Thyroid gland (tissue), 4 donors: ENCODE measurements around the gene RGS8. TPM values are rescaled to one million over a fixed set of nuclear protein-coding genes. Genes with fewer than 3 reads are reported as not detected.

Source experiments
- DNase-seq, 2 donors: peaks; one replicate each; pipeline ENCODE4 v3.0.0-alpha.2; 2019
- H3K27ac ChIP-seq, 3 donors: fragments of 200-600 bp; sonication (generic); 1 replicate in 2 of 3; 2 replicates in 1 of 3; pipeline ENCODE4 v1.5.1; 2016 to 2019; ENCODE audit warnings: mild to moderate bottlenecking in 1 of 3, moderate library complexity in 1 of 3
- H3K27me3 ChIP-seq: fragments of 200-600 bp; sonication (generic); one replicate; pipeline ENCODE4 v1.5.1; 2019
- H3K36me3 ChIP-seq, 2 donors: fragments of 200-600 bp; sonication (generic); one replicate each; pipeline ENCODE4 v1.5.1; 2016 to 2019
- H3K4me1 ChIP-seq, 2 donors: fragments of 200-600 bp; sonication (generic); one replicate each; pipeline ENCODE4 v1.5.1; 2017 to 2019
- H3K4me3 ChIP-seq, 3 donors: fragments of 200-600 bp; sonication (generic); replicated peaks in 1 of 3; 1 replicate in 2 of 3; 2 replicates in 1 of 3; pipeline ENCODE4 v1.5.1; 2016; ENCODE audit warnings: mild to moderate bottlenecking in 1 of 3
- H3K9me3 ChIP-seq: fragments of 200-600 bp; sonication (generic); one replicate; pipeline ENCODE4 v1.5.1; 2017
- POLR2A ChIP-seq, 2 donors: fragments of 450-650 bp; IDR thresholded peaks; one replicate each; pipeline ENCODE4 v1.6.1; 2017; ENCODE audit warnings: antibody characterized with exemption in 2 of 2, mild to moderate bottlenecking in 2 of 2, moderate library complexity in 1 of 2
- WGBS, 2 donors: methylation state at CpG; one replicate each; pipeline ENCODE4 v1.1.5; 2017; 5-methylcytosine and 5-hydroxymethylcytosine counted together
- intact Hi-C: fragments of 100-400 bp; cut with DNase I; formaldehyde crosslinking; loops from one replicate; pipeline ENCODE4 v1.15.1; 2023
- total RNA-seq, 4 donors: library from RNA; depleted of rRNA; stranded (reverse); fragments of >200 nt; gene quantifications; one replicate each; pipeline ENCODE4 v1.2.3, GENCODE V29; 2016
- TF ChIP-seq, protein P1 (sequence below), 6 experiments: fragments of 200-600 bp in 3 of 6; fragments of 450-650 bp in 3 of 6; sonication (generic) in 3 of 6; IDR thresholded peaks; one replicate each; pipeline ENCODE4 v1.5.1; 2016 to 2019; ENCODE audit warnings: antibody characterized with exemption in 6 of 6, mild to moderate bottlenecking in 2 of 6, inconsistent platforms in 1 of 6, moderate library complexity in 1 of 6

Gene RGS8
- total RNA-seq, 4 donors from 2014 or later = 2.4 to 5.9 (median 5.0) TPM

DNA sequence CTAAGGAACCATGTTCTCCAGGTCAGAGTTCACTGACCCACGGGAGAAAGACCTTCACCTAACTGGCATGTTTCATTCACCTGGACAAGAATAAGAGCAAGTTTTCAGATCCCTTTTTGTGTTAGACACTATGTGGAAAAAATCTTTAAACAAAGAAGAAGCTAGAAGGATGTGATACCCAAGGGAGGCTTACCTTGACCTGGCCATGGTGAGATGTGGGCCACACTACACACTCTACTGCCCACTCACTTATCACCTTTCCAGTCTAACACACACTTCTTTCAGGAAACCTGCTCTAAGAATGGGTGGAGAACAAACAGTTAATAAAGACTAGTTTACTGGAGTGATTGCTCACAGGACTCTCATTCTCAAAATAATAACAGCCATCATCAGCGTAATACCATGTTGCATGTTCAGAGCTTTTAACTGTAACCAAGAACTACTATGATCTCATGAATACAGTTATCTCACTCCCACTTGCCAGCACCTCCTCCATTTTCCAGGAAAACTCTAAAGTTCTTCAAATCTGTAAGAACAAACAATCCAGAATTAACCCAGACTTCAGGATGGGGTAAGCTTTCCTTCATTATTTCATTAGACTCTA lies 1.4 kb downstream of the RGS8 start:
- Histone ChIP-seq H3K4me1 (peaks cover 30 to 35% of the 10 kb centered on the region in 2 donors), H3K4me3 (no peak overlapping the region), H3K27me3 (no peaks in the 10 kb centered on the region), H3K9me3 (no peaks in the 10 kb centered on the region), H3K36me3 (no peaks in the 10 kb centered on the region), H3K27ac (no peak overlapping the region)
- TF ChIP-seq, protein P1, sequence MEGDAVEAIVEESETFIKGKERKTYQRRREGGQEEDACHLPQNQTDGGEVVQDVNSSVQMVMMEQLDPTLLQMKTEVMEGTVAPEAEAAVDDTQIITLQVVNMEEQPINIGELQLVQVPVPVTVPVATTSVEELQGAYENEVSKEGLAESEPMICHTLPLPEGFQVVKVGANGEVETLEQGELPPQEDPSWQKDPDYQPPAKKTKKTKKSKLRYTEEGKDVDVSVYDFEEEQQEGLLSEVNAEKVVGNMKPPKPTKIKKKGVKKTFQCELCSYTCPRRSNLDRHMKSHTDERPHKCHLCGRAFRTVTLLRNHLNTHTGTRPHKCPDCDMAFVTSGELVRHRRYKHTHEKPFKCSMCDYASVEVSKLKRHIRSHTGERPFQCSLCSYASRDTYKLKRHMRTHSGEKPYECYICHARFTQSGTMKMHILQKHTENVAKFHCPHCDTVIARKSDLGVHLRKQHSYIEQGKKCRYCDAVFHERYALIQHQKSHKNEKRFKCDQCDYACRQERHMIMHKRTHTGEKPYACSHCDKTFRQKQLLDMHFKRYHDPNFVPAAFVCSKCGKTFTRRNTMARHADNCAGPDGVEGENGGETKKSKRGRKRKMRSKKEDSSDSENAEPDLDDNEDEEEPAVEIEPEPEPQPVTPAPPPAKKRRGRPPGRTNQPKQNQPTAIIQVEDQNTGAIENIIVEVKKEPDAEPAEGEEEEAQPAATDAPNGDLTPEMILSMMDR (IDR thresholded peaks at IDR 0.05) = no peak
- no peak for TF ChIP-seq POLR2A (IDR thresholded peaks at IDR 0.05)
- intact Hi-C loops = no loop called here
- DNase-seq = no peak
- 88 to 95% methylated on average over 2 of the region's 2 CpGs for WGBS, 2 donors

DNA sequence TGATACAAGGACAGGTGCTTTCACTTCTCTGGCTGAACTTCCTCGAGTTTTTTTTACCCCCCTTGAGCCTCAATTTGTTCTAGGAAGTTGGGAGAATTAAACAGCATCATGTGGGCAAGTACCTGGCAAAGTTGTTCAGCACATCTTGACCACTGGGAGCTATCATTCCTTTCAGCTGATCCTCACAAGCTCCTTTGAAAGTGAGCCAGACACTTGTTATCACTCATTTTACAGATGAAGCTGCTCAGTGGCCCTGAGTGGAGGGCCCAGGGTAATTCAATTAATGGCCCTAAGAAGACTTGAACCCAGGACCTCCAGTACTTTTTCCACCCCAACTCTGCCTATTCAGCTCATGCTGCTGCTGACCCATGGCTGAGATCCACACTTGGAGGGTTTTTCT lies 2.0 kb downstream of the RGS8 start:
- no peak for TF ChIP-seq POLR2A (IDR thresholded peaks at IDR 0.05)
- TF ChIP-seq, protein P1 (IDR thresholded peaks at IDR 0.05) = no peak
- H3K27me3 ChIP-seq = no peaks in the 10 kb centered on the region
- H3K27ac ChIP-seq = no peak overlapping the region
- WGBS, 2 donors = 50 to 57% methylated on average over 1 of the region's 1 CpG
- no peak for DNase-seq
- intact Hi-C loops = no loop called here
- H3K36me3 ChIP-seq = no peaks in the 10 kb centered on the region
- no peak overlapping the region for H3K4me3 ChIP-seq
- H3K4me1 ChIP-seq = peaks cover 24 to 29% of the 10 kb centered on the region in 2 donors
- no peaks in the 10 kb centered on the region for H3K9me3 ChIP-seq

DNA sequence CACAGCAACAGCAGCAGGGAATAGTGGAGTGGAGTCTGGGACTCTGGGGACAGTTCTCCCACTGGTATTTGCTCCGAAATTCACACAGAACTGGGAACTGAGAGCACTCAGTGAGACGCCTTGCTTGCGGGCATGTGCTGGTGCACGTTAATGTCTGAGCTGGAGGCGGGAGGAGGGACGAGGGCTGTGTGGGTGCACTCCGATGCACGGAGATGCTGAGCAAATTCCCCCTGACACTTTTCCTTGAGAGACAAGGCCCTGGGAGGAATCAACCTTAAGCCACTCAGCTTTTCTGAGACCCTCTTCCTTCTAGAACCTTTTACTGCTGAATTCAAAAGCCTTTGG lies 2.8 kb downstream of the RGS8 start:
- Histone ChIP-seq H3K27ac (no peak overlapping the region), H3K4me3 (no peak overlapping the region), H3K9me3 (no peaks in the 10 kb centered on the region), H3K4me1 (peaks cover 17 to 21% of the 10 kb centered on the region in 2 donors), H3K36me3 (no peaks in the 10 kb centered on the region), H3K27me3 (no peaks in the 10 kb centered on the region)
- 95 to 96% methylated on average over 5 to 8 of the region's 8 CpGs for WGBS, 2 donors
- no peak for TF ChIP-seq POLR2A (IDR thresholded peaks at IDR 0.05)
- TF ChIP-seq, protein P1 (IDR thresholded peaks at IDR 0.05) = no peak
- DNase-seq = no peak
- intact Hi-C loops = no loop called here

- no peaks in the 10 kb centered on the region for H3K9me3 ChIP-seq
- no peak for DNase-seq
- H3K4me1 ChIP-seq = peaks cover 15 to 17% of the 10 kb centered on the region in 2 donors
- TF ChIP-seq, protein P1 (IDR thresholded peaks at IDR 0.05) = no peak
- TF ChIP-seq POLR2A (IDR thresholded peaks at IDR 0.05) = no peak
- intact Hi-C loops = no loop called here
- no peaks in the 10 kb centered on the region for H3K27me3 ChIP-seq
- H3K36me3 ChIP-seq = no peaks in the 10 kb centered on the region
- no peak overlapping the region for H3K27ac ChIP-seq
- no peak overlapping the region for H3K4me3 ChIP-seq
- WGBS, 2 donors = 95 to 96% methylated on average over 4 of the region's 4 CpGs
These were observed 3.4 kb downstream of the RGS8 start for GRCh38 chr1:182680901-182681567.

GRCh38 chr1:182680408-182680807 lies 4.0 kb downstream of the RGS8 start:
- Histone ChIP-seq H3K27me3 (no peaks in the 10 kb centered on the region), H3K9me3 (no peaks in the 10 kb centered on the region), H3K4me1 (peaks cover 15 to 18% of the 10 kb centered on the region in 2 donors), H3K36me3 (no peaks in the 10 kb centered on the region), H3K4me3 (no peak overlapping the region), H3K27ac (no peak overlapping the region)
- DNase-seq = no peak
- TF ChIP-seq, protein P1 (IDR thresholded peaks at IDR 0.05) = no peak
- no peak for TF ChIP-seq POLR2A (IDR thresholded peaks at IDR 0.05)
- whole genome bisulfite sequencing, 2 donors = 88 to 91% methylated on average over 4 of the region's 4 CpGs
- intact Hi-C loops = no loop called here
